Thoracic aorta (tissue), 2 donors: ENCODE results near the gene CHRDL1. TPM values are rescaled to one million over a fixed set of nuclear protein-coding genes. Genes with fewer than 3 reads are reported as not detected.

Experiments
- ATAC-seq: fragments of 150-250 bp; one replicate; pipeline ENCODE4 v1.8.0; 2017; ENCODE audit warnings: low read depth; ENCODE audit not compliant: insufficient number of reproducible peaks, low FRiP score
- DNase-seq: peaks from one replicate; pipeline ENCODE4 v3.0.0-alpha.2; 2020; ENCODE audit warnings: low spot score
- H3K27ac ChIP-seq, 2 donors: fragments of 200-600 bp; sonication (generic); 1 replicate in 1 of 2; 2 replicates in 1 of 2; pipeline ENCODE4 v1.5.1; 2016; ENCODE audit warnings: mild to moderate bottlenecking in 2 of 2, moderate library complexity in 2 of 2
- H3K27me3 ChIP-seq: fragments of 200-600 bp; sonication (generic); replicated peaks from 2 replicates; pipeline ENCODE4 v1.6.0; 2016; ENCODE audit warnings: mild to moderate bottlenecking; ENCODE audit not compliant: insufficient read depth
- H3K36me3 ChIP-seq: fragments of 200-600 bp; sonication (generic); one replicate; pipeline ENCODE4 v1.5.1; 2016
- H3K4me1 ChIP-seq, 2 donors: fragments of 200-600 bp; sonication (generic); 1 replicate in 1 of 2; 2 replicates in 1 of 2; pipeline versions ENCODE4 v1.5.1 to v1.6.0; 2016; ENCODE audit warnings: low read depth in 2 of 2, mild to moderate bottlenecking in 1 of 2; ENCODE audit not compliant: control insufficient read depth in 1 of 2
- H3K4me3 ChIP-seq: fragments of 200-600 bp; sonication (generic); 2 replicates; pipeline ENCODE4 v1.5.1; 2016; ENCODE audit warnings: mild to moderate bottlenecking
- H3K9me3 ChIP-seq: fragments of 200-600 bp; sonication (generic); 2 replicates; pipeline ENCODE4 v1.5.1; 2016
- CTCF ChIP-seq: fragments of 200-600 bp; sonication (generic); IDR thresholded peaks from one replicate; pipeline ENCODE4 v1.5.1; 2019; ENCODE audit warnings: antibody characterized with exemption
- total RNA-seq, 2 donors: library from RNA; depleted of rRNA; stranded (reverse); fragments of >200 nt; gene quantifications; one replicate each; pipeline versions ENCODE4 v1.1.0 to v1.2.3, GENCODE V29; 2016

Gene CHRDL1
- total RNA-seq, 2 donors from 2014 or later, result 16.8 to 48.6 TPM

- Histone ChIP-seq H3K4me1 (no peaks in the 10 kb centered on the region), H3K9me3 (no peaks in the 10 kb centered on the region), H3K27ac (no peak overlapping the region), H3K36me3 (no peaks in the 10 kb centered on the region), H3K4me3 (no peak overlapping the region), H3K27me3 (no peaks in the 10 kb centered on the region)
- no peak for ATAC-seq
- no peak for DNase-seq
- TF ChIP-seq CTCF, result no peak
Measured at GRCh38 chrX:110691446-110691845, 104.2 kb downstream of the CHRDL1 start.

DNA sequence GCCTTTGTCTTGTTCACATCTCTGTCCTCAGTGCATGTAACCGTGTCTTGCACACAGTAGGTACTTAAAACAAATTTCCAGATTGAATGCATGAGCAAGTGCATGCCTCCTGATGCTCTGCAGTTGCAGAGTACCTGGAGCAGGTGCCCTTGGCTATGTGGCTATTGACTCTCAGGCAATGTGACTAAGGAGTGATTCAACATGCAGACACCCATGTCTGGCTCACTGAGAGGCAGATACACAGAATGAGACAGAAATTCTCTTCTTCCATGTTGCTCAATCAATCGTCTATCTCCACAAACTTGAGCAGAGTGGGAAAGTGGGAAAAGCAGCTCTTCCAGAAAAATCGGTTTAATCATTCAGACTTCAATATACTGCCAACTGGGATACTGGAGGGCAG lies 111.0 kb downstream of the CHRDL1 start:
- no peak for ATAC-seq
- TF ChIP-seq CTCF, result no peak
- H3K9me3 ChIP-seq, result no peaks in the 10 kb centered on the region
- H3K27ac ChIP-seq, result no peak overlapping the region
- no peak for DNase-seq
- H3K4me1 ChIP-seq, result no peaks in the 10 kb centered on the region
- H3K4me3 ChIP-seq, result no peak overlapping the region
- H3K36me3 ChIP-seq, result no peaks in the 10 kb centered on the region
- no peaks in the 10 kb centered on the region for H3K27me3 ChIP-seq

GRCh38 chrX:110683925-110684324 lies 111.7 kb downstream of the CHRDL1 start:
- TF ChIP-seq CTCF, result no peak
- H3K4me3 ChIP-seq, result no peak overlapping the region
- no peaks in the 10 kb centered on the region for H3K27me3 ChIP-seq
- no peak for DNase-seq
- ATAC-seq, result no peak
- no peaks in the 10 kb centered on the region for H3K9me3 ChIP-seq
- no peaks in the 10 kb centered on the region for H3K4me1 ChIP-seq
- H3K36me3 ChIP-seq, result no peaks in the 10 kb centered on the region
- H3K27ac ChIP-seq, result no peak overlapping the region

DNA sequence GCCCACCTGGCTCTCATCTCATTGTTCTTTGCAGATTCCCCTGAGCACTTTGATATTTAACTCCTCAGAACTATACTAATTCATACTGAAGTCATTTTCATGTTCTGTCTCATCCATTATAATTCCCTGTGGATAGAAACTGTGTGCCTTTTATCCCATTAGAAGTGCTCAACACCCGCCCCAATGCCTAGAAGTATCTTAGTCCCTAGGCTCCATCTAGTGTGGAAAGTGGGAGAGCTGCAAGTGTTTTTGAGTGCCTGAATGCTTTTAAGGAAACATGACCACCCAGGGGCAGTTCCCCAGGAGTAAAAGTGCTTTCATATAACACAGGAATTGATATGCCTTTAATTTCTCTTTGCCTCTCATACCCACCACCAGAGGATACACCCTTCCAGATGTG lies 117.0 kb downstream of the CHRDL1 start:
- no peak for TF ChIP-seq CTCF
- no peak for ATAC-seq
- no peaks in the 10 kb centered on the region for H3K27me3 ChIP-seq

GRCh38 chrX:110675886-110676285 lies 119.7 kb downstream of the CHRDL1 start:
- Histone ChIP-seq H3K36me3 (no peaks in the 10 kb centered on the region), H3K9me3 (no peaks in the 10 kb centered on the region), H3K27me3 (no peaks in the 10 kb centered on the region), H3K27ac (no peak overlapping the region), H3K4me3 (no peak overlapping the region), H3K4me1 (no peaks in the 10 kb centered on the region)
- ATAC-seq, result no peak
- TF ChIP-seq CTCF, result no peak
- no peak for DNase-seq

More for the DNA sequence above, 117.0 kb downstream of the CHRDL1 start:
- Histone ChIP-seq H3K9me3 (no peaks in the 10 kb centered on the region), H3K4me1 (no peaks in the 10 kb centered on the region), H3K27ac (no peak overlapping the region), H3K4me3 (no peak overlapping the region), H3K36me3 (no peaks in the 10 kb centered on the region)
- no peak for DNase-seq
